ENCODE data around the gene REEP3. TPM values are rescaled to one million over a fixed set of nuclear protein-coding genes. Genes with fewer than 3 reads are reported as not detected.

Gene REEP3
- polyA plus RNA-seq, 4 donors = 27.4 to 38.7 (median 31.6) TPM

- DNase-seq (ENCODE audit: low read depth in 4 of 4, low spot score in 3 of 4) = no peak
Measured at GRCh38 chr10:63584725-63585035, 63.5 kb downstream of the REEP3 start.

- no peak for DNase-seq (ENCODE audit: low read depth in 4 of 4, low spot score in 3 of 4)
Measured at GRCh38 chr10:63585041-63585440, 63.8 kb downstream of the REEP3 start.

- no peak for DNase-seq (ENCODE audit: low read depth in 4 of 4, low spot score in 3 of 4)
Measured at GRCh38 chr10:63586043-63586442, 64.8 kb downstream of the REEP3 start.

GRCh38 chr10:63587191-63587590 lies 66.0 kb downstream of the REEP3 start:
- no peak for DNase-seq (ENCODE audit: low read depth in 4 of 4, low spot score in 3 of 4)

GRCh38 chr10:63588436-63589167 lies 67.4 kb downstream of the REEP3 start:
- DNase-seq (ENCODE audit: low read depth in 4 of 4, low spot score in 3 of 4) = no peak

- DNase-seq (ENCODE audit: low read depth in 4 of 4, low spot score in 3 of 4) = no peak
Measured at GRCh38 chr10:63591600-63592379, 70.6 kb downstream of the REEP3 start.

- DNase-seq (ENCODE audit: low read depth in 4 of 4, low spot score in 3 of 4) = no peak
Measured at GRCh38 chr10:63593576-63593975, 72.4 kb downstream of the REEP3 start.

GRCh38 chr10:63595072-63595471 lies 73.9 kb downstream of the REEP3 start:
- DNase-seq (ENCODE audit: low read depth in 4 of 4, low spot score in 3 of 4) = no peak

GRCh38 chr10:63596924-63597323 lies 75.7 kb downstream of the REEP3 start:
- no peak for DNase-seq (ENCODE audit: low read depth in 4 of 4, low spot score in 3 of 4)

- no peak for DNase-seq (ENCODE audit: low read depth in 4 of 4, low spot score in 3 of 4)
Measured at GRCh38 chr10:63600540-63600939, 79.3 kb downstream of the REEP3 start.

- no peak for DNase-seq (ENCODE audit: low read depth in 4 of 4, low spot score in 3 of 4)
Measured at GRCh38 chr10:63603709-63604445, 82.7 kb downstream of the REEP3 start.

- DNase-seq (ENCODE audit: low read depth in 4 of 4, low spot score in 3 of 4) = no peak
Measured at GRCh38 chr10:63605197-63605967, 84.2 kb downstream of the REEP3 start.

- no peak for DNase-seq (ENCODE audit: low read depth in 4 of 4, low spot score in 3 of 4)
Measured at GRCh38 chr10:63608511-63608910, 87.3 kb downstream of the REEP3 start.

- DNase-seq (ENCODE audit: low read depth in 4 of 4, low spot score in 3 of 4) = no peak
Measured at GRCh38 chr10:63611078-63611477, 89.9 kb downstream of the REEP3 start.

GRCh38 chr10:63614371-63614891 lies 93.2 kb downstream of the REEP3 start:
- DNase-seq (ENCODE audit: low read depth in 4 of 4, low spot score in 3 of 4) = peak in 1 of 4 donors; percentile 26

- DNase-seq (ENCODE audit: low read depth in 4 of 4, low spot score in 3 of 4) = no peak
Measured at GRCh38 chr10:63618552-63618951, 97.4 kb downstream of the REEP3 start.

GRCh38 chr10:63619426-63619825 lies 98.2 kb downstream of the REEP3 start:
- DNase-seq (ENCODE audit: low read depth in 4 of 4, low spot score in 3 of 4) = no peak

GRCh38 chr10:63622097-63622496 lies 100.9 kb downstream of the REEP3 start:
- no peak for DNase-seq (ENCODE audit: low read depth in 4 of 4, low spot score in 3 of 4)

GRCh38 chr10:63624701-63625100 lies 103.5 kb downstream of the REEP3 start:
- DNase-seq (ENCODE audit: low read depth in 4 of 4, low spot score in 3 of 4) = no peak

GRCh38 chr10:63627396-63627795 lies 106.2 kb downstream of the REEP3 start:
- no peak for DNase-seq (ENCODE audit: low read depth in 4 of 4, low spot score in 3 of 4)

Measured in left renal pelvis (tissue), 4 donors.